Suprapubic skin (tissue), 3 donors: ENCODE measurements around the gene ANO9.

Source experiments
- CTCF ChIP-seq, 2 donors: fragments of 200-600 bp in 1 of 2; fragments of 450-650 bp in 1 of 2; sonication (generic) in 1 of 2; IDR thresholded peaks; one replicate each; pipeline ENCODE4 v1.5.1; 2016 to 2019; ENCODE audit warnings: antibody characterized with exemption in 2 of 2, mild to moderate bottlenecking in 1 of 2, moderate library complexity in 1 of 2
- POLR2A ChIP-seq, 2 donors: fragments of 450-650 bp; IDR thresholded peaks; one replicate each; pipeline ENCODE4 v1.6.1; 2017; ENCODE audit warnings: antibody characterized with exemption in 2 of 2, mild to moderate bottlenecking in 2 of 2, moderate library complexity in 2 of 2

GRCh38 chr11:447923-448731 is 6.3 kb upstream of the ANO9 start:
- TF ChIP-seq POLR2A (IDR thresholded peaks at IDR 0.05) (peak in 1 of 2 donors; percentile 66), CTCF (IDR thresholded peaks at IDR 0.05) (peak; percentile 80 to 87)
